HG03432 (cell line): ENCODE results near the gene ISM1.

Source experiments
- ATAC-seq: cut with Tn5 transposase; IDR thresholded peaks from one replicate; pipeline ENCODE4 v1.9.1; 2021; ENCODE audit warnings: mild to moderate bottlenecking, moderate library complexity; ENCODE audit not compliant: unreplicated experiment

Gene ISM1

GRCh38 chr20:13302647-13303450, 81.8 kb downstream of the ISM1 start:
- ATAC-seq, result peak; percentile 79

GRCh38 chr20:13305284-13305683, 84.2 kb downstream of the ISM1 start:
- ATAC-seq, result no peak

GRCh38 chr20:13307562-13308163, 86.6 kb downstream of the ISM1 start:
- ATAC-seq, result no peak

GRCh38 chr20:13312300-13312699, 91.2 kb downstream of the ISM1 start:
- ATAC-seq, result no peak

- no peak for ATAC-seq
These were observed 92.1 kb downstream of the ISM1 start for GRCh38 chr20:13313201-13313600.

GRCh38 chr20:13317439-13317838, 96.4 kb downstream of the ISM1 start:
- no peak for ATAC-seq

GRCh38 chr20:13318871-13319521, 97.9 kb downstream of the ISM1 start:
- ATAC-seq, result no peak

- no peak for ATAC-seq
These were observed 99.6 kb downstream of the ISM1 start for GRCh38 chr20:13320702-13321101.

GRCh38 chr20:13321416-13321815, 100.3 kb downstream of the ISM1 start:
- no peak for ATAC-seq

- ATAC-seq, result no peak
These were observed 101.1 kb downstream of the ISM1 start for GRCh38 chr20:13322198-13322597.

- no peak for ATAC-seq
These were observed 101.5 kb downstream of the ISM1 start for GRCh38 chr20:13322621-13323020.

GRCh38 chr20:13325033-13325432, 104.0 kb downstream of the ISM1 start:
- ATAC-seq, result peak; percentile 40

- no peak for ATAC-seq
These were observed 104.8 kb downstream of the ISM1 start for GRCh38 chr20:13325796-13326340.

GRCh38 chr20:13331536-13331935, 110.5 kb downstream of the ISM1 start:
- ATAC-seq, result no peak

GRCh38 chr20:13333036-13333435, 112.0 kb downstream of the ISM1 start:
- ATAC-seq, result no peak

- no peak for ATAC-seq
These were observed 112.7 kb downstream of the ISM1 start for GRCh38 chr20:13333793-13334192.

GRCh38 chr20:13336308-13337089, 115.4 kb downstream of the ISM1 start:
- peak; percentile 77 for ATAC-seq

GRCh38 chr20:13337090-13337784, 116.2 kb downstream of the ISM1 start:
- ATAC-seq, result no peak

- no peak for ATAC-seq
These were observed 117.1 kb downstream of the ISM1 start for GRCh38 chr20:13338097-13338661.

GRCh38 chr20:13338999-13339411, 117.9 kb downstream of the ISM1 start:
- no peak for ATAC-seq
